Transverse colon (tissue), 3 donors: ENCODE results near the gene HAX1.
A peak's percentile ranks its signal among the peaks of the same experiment; 100 is the strongest.

ENCODE experiments used
- CTCF ChIP-seq, 5 experiments: fragments of 200-600 bp in 3 of 5; fragments of 450-650 bp in 2 of 5; sonication (generic) in 3 of 5; IDR thresholded peaks; 1 replicate in 2 of 5; 2 replicates in 3 of 5; pipeline ENCODE4 v1.5.1; 2016 to 2017; ENCODE audit warnings: antibody characterized with exemption in 5 of 5, inconsistent platforms in 3 of 5, mild to moderate bottlenecking in 2 of 5, moderate library complexity in 1 of 5
- EP300 ChIP-seq: sonication (generic); formaldehyde crosslinking; IDR thresholded peaks from one replicate; pipeline ENCODE4 v1.6.1; 2017; ENCODE audit warnings: antibody characterized with exemption, low read depth
- POLR2A ChIP-seq: fragments of 450-650 bp; IDR thresholded peaks from one replicate; pipeline ENCODE4 v1.6.1; 2016; ENCODE audit warnings: antibody characterized with exemption, mild to moderate bottlenecking, moderate library complexity

- TF ChIP-seq EP300, result peak; percentile 37
- peak; percentile 59 to 92 (median 69) for TF ChIP-seq CTCF (IDR thresholded peaks at IDR 0.05)
- TF ChIP-seq POLR2A, result peak; percentile 79
These were observed at the start of gene HAX1 for GRCh38 chr1:154272217-154272998.
